CD4-positive, alpha-beta memory T cell (primary cell): ENCODE data around the gene DHX35. TPM values are rescaled to one million over a fixed set of nuclear protein-coding genes. Genes with fewer than 3 reads are reported as not detected.

Source experiments
- CTCF ChIA-PET: fragments of 350-600 bp; sonication (Branson Sonifier 250); formaldehyde crosslinking; loops from one replicate; lab custom pipeline; 2021; ENCODE audit warnings: inconsistent platforms; ENCODE audit not compliant: partially characterized antibody; lab: Charles Lee
- POLR2A ChIA-PET: fragments of 350-600 bp; sonication (Branson Sonifier 250); formaldehyde crosslinking; loops from one replicate; lab custom pipeline; 2021; ENCODE audit not compliant: partially characterized antibody; lab: Charles Lee
- DNase-seq, 5 donors: peaks; one replicate each; pipeline versions ENCODE4 v3.0.0 to v3.0.0-alpha.2; 2020 to 2022; ENCODE audit warnings: mixed read lengths in 1 of 5
- H3K27ac ChIP-seq: one replicate; pipeline ENCODE4 v1.7.0; 2013; ENCODE audit warnings: low read depth, low read length
- H3K27me3 ChIP-seq: 2 replicates; pipeline ENCODE4 v1.7.0; 2013; ENCODE audit warnings: mild to moderate bottlenecking, low read length, moderate library complexity; ENCODE audit not compliant: insufficient read depth
- H3K36me3 ChIP-seq: 2 replicates; pipeline ENCODE4 v1.7.0; 2013; ENCODE audit warnings: mild to moderate bottlenecking, low read length, moderate library complexity; ENCODE audit not compliant: insufficient read depth
- H3K4me1 ChIP-seq: 2 replicates; pipeline ENCODE4 v1.7.0; 2013; ENCODE audit warnings: mild to moderate bottlenecking, low read length, moderate library complexity; ENCODE audit not compliant: insufficient read depth
- H3K4me3 ChIP-seq, 2 donors: one replicate each; pipeline ENCODE4 v1.7.0; 2013; ENCODE audit warnings: low read length in 2 of 2, mild to moderate bottlenecking in 1 of 2
- H3K9me3 ChIP-seq, 2 donors: one replicate each; pipeline ENCODE4 v1.7.0; 2013; ENCODE audit warnings: low read length in 2 of 2, control low read depth in 1 of 2; ENCODE audit not compliant: control insufficient read depth in 1 of 2
- H3K27ac Mint-ChIP-seq, 7 donors: one replicate each; pipeline ENCODE4 v1.8.0; 2020 to 2021; ENCODE audit warnings: mixed read lengths in 7 of 7, mild to moderate bottlenecking in 6 of 7, inconsistent platforms in 3 of 7, moderate library complexity in 3 of 7
- H3K27me3 Mint-ChIP-seq, 2 donors: one replicate each; pipeline ENCODE4 v1.8.0; 2020 to 2021; ENCODE audit warnings: mixed read lengths in 2 of 2
- H3K36me3 Mint-ChIP-seq, 2 donors: one replicate each; pipeline ENCODE4 v1.8.0; 2020 to 2021; ENCODE audit warnings: mixed read lengths in 2 of 2, inconsistent platforms in 1 of 2, mild to moderate bottlenecking in 1 of 2
- H3K4me1 Mint-ChIP-seq, 4 donors: one replicate each; pipeline ENCODE4 v1.8.0; 2020 to 2021; ENCODE audit warnings: mixed read lengths in 4 of 4, mild to moderate bottlenecking in 1 of 4
- H3K4me3 Mint-ChIP-seq, 8 donors: one replicate each; pipeline ENCODE4 v1.8.0; 2020 to 2021; ENCODE audit warnings: mixed read lengths in 8 of 8, mild to moderate bottlenecking in 7 of 8, moderate library complexity in 6 of 8, inconsistent platforms in 3 of 8
- H3K9me3 Mint-ChIP-seq, 8 donors: one replicate each; pipeline ENCODE4 v1.8.0; 2020 to 2021; ENCODE audit warnings: mixed read lengths in 8 of 8, mild to moderate bottlenecking in 5 of 8, inconsistent platforms in 3 of 8, moderate library complexity in 1 of 8
- intact Hi-C: fragments of 100-400 bp; cut with micrococcal nuclease; formaldehyde crosslinking; loops from one replicate; pipeline ENCODE4 v1.15.1; 2023
- polyA plus RNA-seq, 2 donors: library from polyadenylated mRNA; unstranded; fragments of 300-500 nt; fragmentation: Illumina TruSeq; gene quantifications; one replicate each; pipeline ENCODE4 v1.2.3, GENCODE V29; 2021
- total RNA-seq, 2 experiments: library from RNA; stranded (reverse); gene quantifications; one replicate each; pipeline ENCODE4 v1.2.3, GENCODE V29; 2021

Gene DHX35
- total and polyA plus RNA-seq, 4 experiments from 2014 or later: 2.7 to 11.8 (median 10.0) TPM

GRCh38 chr20:39075731-39076130 lies 113.6 kb downstream of the DHX35 start:
- Histone ChIP-seq H3K27me3 (no peaks in the 10 kb centered on the region), H3K9me3 (no peaks in the 10 kb centered on the region), H3K4me1 (no peaks in the 10 kb centered on the region), H3K4me3 (no peak overlapping the region), H3K27ac (no peak overlapping the region), H3K36me3 (no peaks in the 10 kb centered on the region)
- Mint-ChIP-seq H3K27ac (no peak overlapping the region), H3K4me3 (no peak overlapping the region), H3K4me1 (peaks cover 0 to 2% (median 0%) of the 10 kb centered on the region in 4 donors), H3K36me3 (no peaks in the 10 kb centered on the region), H3K9me3 (no peaks in the 10 kb centered on the region), H3K27me3 (peaks cover 18 to 26% of the 10 kb centered on the region in 2 donors)
- DNase-seq: no peak
- intact Hi-C loops: no loop called here
- ChIA-PET CTCF (interaction anchor here (0.6 to 12.8 kb wide), 2 partner anchors 8 to 28 kb away, joined by 3 to 348 read pairs; no protein-coding TSS in a partner anchor), POLR2A (no interaction called here)

GRCh38 chr20:39076958-39077357 lies 114.8 kb downstream of the DHX35 start:
- ChIA-PET POLR2A (interaction anchor here (1.1 kb wide), 1 partner anchor 27 kb away, joined by 4 read pairs; no protein-coding TSS in a partner anchor), CTCF (interaction anchor here (0.7 to 12.8 kb wide), 2 partner anchors 29 to 47 kb away, joined by 3 to 348 read pairs; no protein-coding TSS in a partner anchor)
- DNase-seq: no peak
- Histone ChIP-seq H3K4me1 (no peaks in the 10 kb centered on the region), H3K27me3 (no peaks in the 10 kb centered on the region), H3K9me3 (no peaks in the 10 kb centered on the region), H3K36me3 (no peaks in the 10 kb centered on the region), H3K4me3 (no peak overlapping the region), H3K27ac (no peak overlapping the region)
- Mint-ChIP-seq H3K4me3 (no peak overlapping the region), H3K9me3 (no peaks in the 10 kb centered on the region), H3K27me3 (peaks cover 22 to 26% of the 10 kb centered on the region in 2 donors), H3K36me3 (no peaks in the 10 kb centered on the region), H3K4me1 (peaks cover 0 to 2% (median 0%) of the 10 kb centered on the region in 4 donors), H3K27ac (no peak overlapping the region)
- intact Hi-C loops: no loop called here

GRCh38 chr20:39080326-39080725 lies 118.2 kb downstream of the DHX35 start:
- Histone ChIP-seq H3K4me1 (no peaks in the 10 kb centered on the region), H3K36me3 (no peaks in the 10 kb centered on the region), H3K27me3 (no peaks in the 10 kb centered on the region), H3K4me3 (no peak overlapping the region), H3K9me3 (no peaks in the 10 kb centered on the region), H3K27ac (no peak overlapping the region)
- POLR2A ChIA-PET: interaction anchor here (3.3 kb wide), 1 partner anchor 31 kb away, joined by 15 read pairs; no protein-coding TSS in a partner anchor
- H3K4me1 Mint-ChIP-seq: peaks cover 0 to 2% (median 0%) of the 10 kb centered on the region in 4 donors
- H3K36me3 Mint-ChIP-seq: no peaks in the 10 kb centered on the region
- no peak overlapping the region for H3K27ac Mint-ChIP-seq
- no peak for DNase-seq
- intact Hi-C loops: no loop called here
- H3K4me3 Mint-ChIP-seq: no peak overlapping the region
- CTCF ChIA-PET: interaction anchor here (0.7 to 12.8 kb wide), 18 partner anchors 8 to 444 kb away, joined by 3 to 348 read pairs (median 4); partner anchors contain the start of gene DHX35
- no peaks in the 10 kb centered on the region for H3K9me3 Mint-ChIP-seq
- H3K27me3 Mint-ChIP-seq: peaks cover 18 to 25% of the 10 kb centered on the region in 2 donors

- no peaks in the 10 kb centered on the region for H3K27me3 ChIP-seq
- DNase-seq: peak; percentile 66 to 75 (median 69)
- POLR2A ChIA-PET: interaction anchor here (3.3 kb wide), 1 partner anchor 32 kb away, joined by 15 read pairs; no protein-coding TSS in a partner anchor
- H3K4me3 Mint-ChIP-seq: no peak overlapping the region
- H3K36me3 ChIP-seq: no peaks in the 10 kb centered on the region
- H3K27me3 Mint-ChIP-seq: peaks cover 18 to 25% of the 10 kb centered on the region in 2 donors
- H3K4me1 ChIP-seq: no peaks in the 10 kb centered on the region
- peaks cover 0 to 2% (median 0%) of the 10 kb centered on the region in 4 donors for H3K4me1 Mint-ChIP-seq
- no peak overlapping the region for H3K27ac Mint-ChIP-seq
- peaks cover 0 to 2% (median 0%) of the 10 kb centered on the region in 8 donors for H3K9me3 Mint-ChIP-seq
- no peak overlapping the region for H3K4me3 ChIP-seq
- intact Hi-C loops: loop anchor here (1.0 kb wide), 1 partner anchor 31 kb away; no protein-coding TSS in a partner anchor
- CTCF ChIA-PET: interaction anchor here (0.9 to 12.8 kb wide), 18 partner anchors 9 to 445 kb away, joined by 3 to 348 read pairs (median 4); partner anchors contain the start of gene DHX35
- H3K36me3 Mint-ChIP-seq: no peaks in the 10 kb centered on the region
- H3K27ac ChIP-seq: no peak overlapping the region
- H3K9me3 ChIP-seq: no peaks in the 10 kb centered on the region
Observed at GRCh38 chr20:39081255-39081654, 119.1 kb downstream of the DHX35 start.

GRCh38 chr20:39082622-39083398 lies 120.7 kb downstream of the DHX35 start:
- no peaks in the 10 kb centered on the region for H3K36me3 Mint-ChIP-seq
- Histone ChIP-seq H3K9me3 (no peaks in the 10 kb centered on the region), H3K36me3 (no peaks in the 10 kb centered on the region), H3K27ac (no peak overlapping the region), H3K4me3 (no peak overlapping the region), H3K4me1 (no peaks in the 10 kb centered on the region), H3K27me3 (no peaks in the 10 kb centered on the region)
- H3K27ac Mint-ChIP-seq: no peak overlapping the region
- intact Hi-C loops: no loop called here
- H3K4me1 Mint-ChIP-seq: peaks cover 0 to 2% (median 0%) of the 10 kb centered on the region in 4 donors
- no peak overlapping the region for H3K4me3 Mint-ChIP-seq
- peaks cover 0 to 6% (median 0%) of the 10 kb centered on the region in 8 donors for H3K9me3 Mint-ChIP-seq
- ChIA-PET CTCF (interaction anchor here (1.0 to 12.8 kb wide), 6 partner anchors 8 to 41 kb away, joined by 3 to 348 read pairs (median 4); no protein-coding TSS in a partner anchor), POLR2A (interaction anchor here (3.3 kb wide), 1 partner anchor 33 kb away, joined by 15 read pairs; no protein-coding TSS in a partner anchor)
- peaks cover 16 to 21% of the 10 kb centered on the region in 2 donors for H3K27me3 Mint-ChIP-seq
- DNase-seq: no peak

GRCh38 chr20:39083761-39084160 lies 121.6 kb downstream of the DHX35 start:
- no peaks in the 10 kb centered on the region for H3K36me3 Mint-ChIP-seq
- Histone ChIP-seq H3K27me3 (no peaks in the 10 kb centered on the region), H3K4me1 (no peaks in the 10 kb centered on the region), H3K4me3 (no peak overlapping the region), H3K9me3 (no peaks in the 10 kb centered on the region), H3K27ac (no peak overlapping the region), H3K36me3 (no peaks in the 10 kb centered on the region)
- H3K27ac Mint-ChIP-seq: peak overlapping the region in 1 of 7 donors; percentile 43
- ChIA-PET POLR2A (no interaction called here), CTCF (interaction anchor here (0.6 to 12.8 kb wide), 2 partner anchors 8 to 36 kb away, joined by 3 to 348 read pairs; no protein-coding TSS in a partner anchor)
- DNase-seq: no peak
- peaks cover 0 to 6% (median 0%) of the 10 kb centered on the region in 8 donors for H3K9me3 Mint-ChIP-seq
- intact Hi-C loops: no loop called here
- no peak overlapping the region for H3K4me3 Mint-ChIP-seq
- peaks cover 0 to 1% (median under 1%) of the 10 kb centered on the region in 4 donors for H3K4me1 Mint-ChIP-seq
- peaks cover 12 to 17% of the 10 kb centered on the region in 2 donors for H3K27me3 Mint-ChIP-seq

GRCh38 chr20:39089029-39089428 lies 126.9 kb downstream of the DHX35 start:
- peaks cover 0 to 2% (median 0%) of the 10 kb centered on the region in 4 donors for H3K4me1 Mint-ChIP-seq
- no peaks in the 10 kb centered on the region for H3K9me3 ChIP-seq
- H3K9me3 Mint-ChIP-seq: peaks cover 0 to 6% (median 0%) of the 10 kb centered on the region in 8 donors
- no peak overlapping the region for H3K4me3 ChIP-seq
- peak overlapping the region in 1 of 7 donors; percentile 61 for H3K27ac Mint-ChIP-seq
- DNase-seq: no peak
- no peaks in the 10 kb centered on the region for H3K36me3 Mint-ChIP-seq
- no peaks in the 10 kb centered on the region for H3K36me3 ChIP-seq
- intact Hi-C loops: no loop called here
- no peak overlapping the region for H3K27ac ChIP-seq
- no peaks in the 10 kb centered on the region for H3K27me3 ChIP-seq
- H3K4me3 Mint-ChIP-seq: no peak overlapping the region
- H3K4me1 ChIP-seq: no peaks in the 10 kb centered on the region
- CTCF ChIA-PET: interaction anchor here (1.0 kb wide), 2 partner anchors 8 to 39 kb away, joined by 3 to 6 read pairs; no protein-coding TSS in a partner anchor
- POLR2A ChIA-PET: no interaction called here
- H3K27me3 Mint-ChIP-seq: peaks cover 3 to 11% of the 10 kb centered on the region in 2 donors
